Nephron (organoid): ENCODE data around the gene CDH11.

ENCODE experiments used
- H3K27ac Mint-ChIP-seq, 3 experiments: 2 replicates each; pipeline ENCODE4 v1.8.0; 2020; ENCODE audit warnings: mixed read lengths in 3 of 3, mild to moderate bottlenecking in 2 of 3, moderate library complexity in 1 of 3
- H3K27me3 Mint-ChIP-seq: 2 replicates; pipeline ENCODE4 v1.8.0; 2021; ENCODE audit warnings: low read depth, mild to moderate bottlenecking, moderate library complexity, mixed read lengths
- H3K36me3 Mint-ChIP-seq: 2 replicates; pipeline ENCODE4 v1.8.0; 2020; ENCODE audit warnings: low read depth, mixed read lengths
- H3K4me1 Mint-ChIP-seq: 2 replicates; pipeline ENCODE4 v1.8.0; 2020; ENCODE audit warnings: mixed read lengths
- H3K4me3 Mint-ChIP-seq, 3 experiments: 2 replicates each; pipeline ENCODE4 v1.8.0; 2020; ENCODE audit warnings: mild to moderate bottlenecking in 3 of 3, mixed read lengths in 3 of 3, moderate library complexity in 2 of 3
- H3K9me3 Mint-ChIP-seq: 2 replicates; pipeline ENCODE4 v1.8.0; 2020; ENCODE audit warnings: mixed read lengths
- TF ChIP-seq, protein P1 (sequence below), 3 experiments: fragments of 200-600 bp; sonication (generic); IDR thresholded peaks; one replicate each; pipeline ENCODE4 v1.5.0; 2021; ENCODE audit warnings: antibody characterized with exemption in 3 of 3; ENCODE audit not compliant: unreplicated experiment in 3 of 3

CDH11 gene

DNA sequence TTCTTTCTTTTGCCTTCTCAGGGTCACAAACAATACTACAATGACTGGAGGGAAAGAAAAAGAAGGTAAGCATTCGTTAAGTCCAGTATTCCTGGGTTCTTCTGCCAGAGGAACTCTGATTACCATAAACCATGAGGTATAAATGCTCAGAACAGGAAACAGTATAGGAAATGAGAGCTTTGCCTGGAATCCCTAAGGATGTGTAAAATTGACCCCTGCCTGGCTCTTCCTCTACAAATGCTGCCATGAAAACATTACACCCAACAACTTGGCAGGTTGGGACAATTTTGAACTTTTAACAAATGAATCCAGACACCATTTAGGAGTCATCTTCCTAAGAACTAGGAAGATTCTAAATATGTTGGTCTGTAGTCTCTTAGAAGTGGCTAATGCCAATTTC lies 173.8 kb downstream of the CDH11 start:
- TF ChIP-seq, protein P1, sequence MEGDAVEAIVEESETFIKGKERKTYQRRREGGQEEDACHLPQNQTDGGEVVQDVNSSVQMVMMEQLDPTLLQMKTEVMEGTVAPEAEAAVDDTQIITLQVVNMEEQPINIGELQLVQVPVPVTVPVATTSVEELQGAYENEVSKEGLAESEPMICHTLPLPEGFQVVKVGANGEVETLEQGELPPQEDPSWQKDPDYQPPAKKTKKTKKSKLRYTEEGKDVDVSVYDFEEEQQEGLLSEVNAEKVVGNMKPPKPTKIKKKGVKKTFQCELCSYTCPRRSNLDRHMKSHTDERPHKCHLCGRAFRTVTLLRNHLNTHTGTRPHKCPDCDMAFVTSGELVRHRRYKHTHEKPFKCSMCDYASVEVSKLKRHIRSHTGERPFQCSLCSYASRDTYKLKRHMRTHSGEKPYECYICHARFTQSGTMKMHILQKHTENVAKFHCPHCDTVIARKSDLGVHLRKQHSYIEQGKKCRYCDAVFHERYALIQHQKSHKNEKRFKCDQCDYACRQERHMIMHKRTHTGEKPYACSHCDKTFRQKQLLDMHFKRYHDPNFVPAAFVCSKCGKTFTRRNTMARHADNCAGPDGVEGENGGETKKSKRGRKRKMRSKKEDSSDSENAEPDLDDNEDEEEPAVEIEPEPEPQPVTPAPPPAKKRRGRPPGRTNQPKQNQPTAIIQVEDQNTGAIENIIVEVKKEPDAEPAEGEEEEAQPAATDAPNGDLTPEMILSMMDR (IDR thresholded peaks at IDR 0.05; ENCODE audit: unreplicated experiment in 3 of 3): no peak
- Mint-ChIP-seq H3K4me1 (peaks cover 16% of the 10 kb centered on the region), H3K27me3 (no peaks in the 10 kb centered on the region), H3K27ac (peak overlapping the region in 2 of 3 experiments; percentile 64 to 75), H3K4me3 (no peak overlapping the region), H3K9me3 (no peaks in the 10 kb centered on the region), H3K36me3 (peaks cover 74% of the 10 kb centered on the region)

DNA sequence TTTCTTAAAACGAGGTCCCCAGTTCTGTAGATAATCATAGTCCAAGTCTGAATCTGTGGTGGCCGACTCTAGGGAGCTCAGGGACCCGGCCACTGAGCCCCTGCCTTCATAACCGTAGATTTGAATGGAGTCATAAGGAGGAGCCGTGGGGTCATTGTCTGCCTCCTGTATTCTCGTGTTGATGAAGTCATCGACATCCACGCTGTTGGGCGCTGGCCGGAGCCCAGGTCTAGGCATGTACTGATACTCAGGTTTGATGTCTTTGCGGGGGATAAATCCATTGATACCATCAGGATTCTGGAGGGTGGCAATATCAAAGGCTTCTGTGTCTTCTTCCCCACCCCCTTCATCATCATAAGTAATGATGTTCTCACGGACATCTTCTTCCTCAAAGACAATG lies 174.2 kb downstream of the CDH11 start:
- no peaks in the 10 kb centered on the region for H3K9me3 Mint-ChIP-seq
- peaks cover 71% of the 10 kb centered on the region for H3K36me3 Mint-ChIP-seq
- no peaks in the 10 kb centered on the region for H3K27me3 Mint-ChIP-seq
- peak overlapping the region in 1 of 3 experiments; percentile 64 for H3K27ac Mint-ChIP-seq
- TF ChIP-seq, protein P1 (IDR thresholded peaks at IDR 0.05; ENCODE audit: unreplicated experiment in 3 of 3): no peak
- no peak overlapping the region for H3K4me3 Mint-ChIP-seq
- H3K4me1 Mint-ChIP-seq: peaks cover 16% of the 10 kb centered on the region

DNA sequence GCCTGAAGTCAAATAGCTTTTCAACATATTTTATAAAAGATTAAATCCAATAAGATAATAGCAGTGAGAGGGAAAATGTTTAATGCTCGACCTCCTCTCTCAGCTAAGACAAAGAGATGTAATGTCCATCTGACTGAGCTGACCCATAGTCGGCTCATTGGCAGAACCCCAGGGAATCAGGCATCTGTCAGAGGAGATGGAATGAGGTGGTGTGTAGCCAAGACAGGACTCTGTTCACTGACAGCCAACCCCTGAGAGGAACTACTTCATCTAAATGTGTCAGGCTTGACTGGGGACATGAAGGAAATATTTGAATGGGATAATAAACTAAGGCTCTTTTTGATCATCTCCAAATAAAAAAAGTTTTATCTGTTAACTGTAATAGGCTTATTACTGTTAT lies 188.0 kb downstream of the CDH11 start:
- no peaks in the 10 kb centered on the region for H3K36me3 Mint-ChIP-seq
- TF ChIP-seq, protein P1 (IDR thresholded peaks at IDR 0.05; ENCODE audit: unreplicated experiment in 3 of 3): no peak
- no peak overlapping the region for H3K4me3 Mint-ChIP-seq
- no peaks in the 10 kb centered on the region for H3K27me3 Mint-ChIP-seq
- peak overlapping the region; percentile 60 to 76 (median 64) for H3K27ac Mint-ChIP-seq
- peaks cover 12% of the 10 kb centered on the region for H3K4me1 Mint-ChIP-seq
- peaks cover 29% of the 10 kb centered on the region for H3K9me3 Mint-ChIP-seq

GRCh38 chr16:64926476-64926875 lies 195.4 kb downstream of the CDH11 start:
- TF ChIP-seq, protein P1 (IDR thresholded peaks at IDR 0.05; ENCODE audit: unreplicated experiment in 3 of 3): no peak
- no peaks in the 10 kb centered on the region for H3K4me1 Mint-ChIP-seq
- H3K4me3 Mint-ChIP-seq: no peak overlapping the region
- H3K9me3 Mint-ChIP-seq: peaks cover 60% of the 10 kb centered on the region
- H3K36me3 Mint-ChIP-seq: peaks cover 10% of the 10 kb centered on the region
- no peaks in the 10 kb centered on the region for H3K27me3 Mint-ChIP-seq
- no peak overlapping the region for H3K27ac Mint-ChIP-seq

DNA sequence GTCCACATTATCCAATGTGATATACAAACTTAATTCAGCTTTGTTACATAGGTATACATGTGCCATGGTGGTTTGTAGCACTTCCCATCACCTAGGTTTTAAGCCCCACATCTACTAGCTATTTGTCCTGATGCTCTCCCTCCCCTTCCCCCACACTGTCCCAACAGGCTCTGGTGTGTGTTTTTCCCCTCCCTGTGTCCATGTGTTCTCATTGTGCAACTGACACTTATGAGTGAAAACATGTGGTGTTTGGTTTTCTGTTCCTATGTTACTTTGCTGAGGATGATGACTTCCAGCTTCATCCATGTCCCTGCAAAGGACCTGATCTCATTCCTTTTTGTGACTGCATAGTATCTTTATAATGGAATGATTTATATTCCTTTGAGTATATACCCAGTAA lies 196.7 kb downstream of the CDH11 start:
- TF ChIP-seq, protein P1 (IDR thresholded peaks at IDR 0.05; ENCODE audit: unreplicated experiment in 3 of 3): no peak
- Mint-ChIP-seq H3K4me3 (no peak overlapping the region), H3K4me1 (peaks cover 9% of the 10 kb centered on the region), H3K36me3 (peaks cover 10% of the 10 kb centered on the region), H3K27ac (no peak overlapping the region), H3K27me3 (no peaks in the 10 kb centered on the region), H3K9me3 (peaks cover 54% of the 10 kb centered on the region)

GRCh38 chr16:64924086-64924485 lies 197.8 kb downstream of the CDH11 start:
- Mint-ChIP-seq H3K27me3 (no peaks in the 10 kb centered on the region), H3K27ac (no peak overlapping the region), H3K36me3 (peaks cover 10% of the 10 kb centered on the region), H3K4me3 (no peak overlapping the region), H3K4me1 (peaks cover 19% of the 10 kb centered on the region), H3K9me3 (peaks cover 46% of the 10 kb centered on the region)
- TF ChIP-seq, protein P1 (IDR thresholded peaks at IDR 0.05; ENCODE audit: unreplicated experiment in 3 of 3): no peak
